Measurements from ENCODE around the gene NFKB1. TPM values are rescaled to one million over a fixed set of nuclear protein-coding genes. Genes with fewer than 3 reads are reported as not detected.

The NFKB1 gene
- polyA plus RNA-seq, 1 donor (not counting 4 experiments of a cell fraction or from before 2014, with no cell fraction given) = 21.8 TPM

- dilution Hi-C loops (cut with MboI; ENCODE audit: extremely low pct_ligation_motif_present, low sequenced_read_pairs) = no loop called here
- no peak for FAIRE-seq
These were observed 45.5 kb downstream of the NFKB1 start for GRCh38 chr4:102546635-102547034.

GRCh38 chr4:102547973-102548372 is 46.8 kb downstream of the NFKB1 start:
- Histone ChIP-seq H3K79me2 (ENCODE audit: control insufficient read depth, insufficient read depth, low read length) (peaks cover 10% of the 10 kb centered on the region), H2AFZ (ENCODE audit: control insufficient read depth, low read length) (no peak overlapping the region), H3K4me3 (ENCODE audit: control insufficient read depth in 2 of 3, extremely low read depth in 1 of 3, insufficient read depth in 2 of 3, low read depth in 1 of 3, low read length in 3 of 3) (no peak overlapping the region), H4K20me1 (ENCODE audit: control insufficient read depth, extremely low read depth, insufficient read depth, low read length) (no peaks in the 10 kb centered on the region), H3K4me1 (ENCODE audit: control insufficient read depth, extremely low read depth, insufficient read depth, low read length) (peaks cover 15% of the 10 kb centered on the region), H3K4me2 (ENCODE audit: control insufficient read depth, extremely low read depth, insufficient read depth, low read depth, low read length) (no peak overlapping the region), H3K36me3 (ENCODE audit: control insufficient read depth in 2 of 2, extremely low read depth in 1 of 2, insufficient read depth in 2 of 2, low read length in 2 of 2) (peaks cover 3 to 5% of the 10 kb centered on the region in 2 experiments), H3K9ac (ENCODE audit: control insufficient read depth, extremely low read depth, insufficient read depth, low read length) (no peak overlapping the region), H3K9me1 (ENCODE audit: control insufficient read depth, extremely low read depth, insufficient read depth, low read length) (no peaks in the 10 kb centered on the region), H3K9me3 (ENCODE audit: control insufficient read depth, low read depth, low read length) (no peaks in the 10 kb centered on the region), H3K27me3 (ENCODE audit: control insufficient read depth, extremely low read depth, insufficient read depth, low read length) (no peaks in the 10 kb centered on the region), H3K27ac (ENCODE audit: control insufficient read depth, insufficient read depth, low read length) (no peak overlapping the region)
- FAIRE-seq (no peak), DNase-seq (ENCODE audit: low read depth, low spot score) (no peak)
- dilution Hi-C loops (cut with MboI; ENCODE audit: extremely low pct_ligation_motif_present, low sequenced_read_pairs) = no loop called here
- TF ChIP-seq EZH2 (IDR thresholded peaks at IDR 0.05; ENCODE audit: low read length) = no peak
- no peak for TF ChIP-seq CTCF (optimal IDR thresholded peaks at IDR 0.05 in 1 of 3, IDR thresholded peaks at IDR 0.05 in 1 of 3, conservative IDR thresholded peaks at IDR 0.05 in 1 of 3; ENCODE audit: extremely low read depth in 1 of 3, insufficient read depth in 2 of 3, low read length in 3 of 3)

More at GRCh38 chr4:102546635-102547034, 45.5 kb downstream of the NFKB1 start:
- H3K36me3 ChIP-seq (ENCODE audit: control insufficient read depth in 2 of 2, extremely low read depth in 1 of 2, insufficient read depth in 2 of 2, low read length in 2 of 2) = peaks cover 3 to 5% of the 10 kb centered on the region in 2 experiments
- no peak overlapping the region for H3K9ac ChIP-seq (ENCODE audit: control insufficient read depth, extremely low read depth, insufficient read depth, low read length)
- TF ChIP-seq CTCF (optimal IDR thresholded peaks at IDR 0.05 in 1 of 3, IDR thresholded peaks at IDR 0.05 in 1 of 3, conservative IDR thresholded peaks at IDR 0.05 in 1 of 3; ENCODE audit: extremely low read depth in 1 of 3, insufficient read depth in 2 of 3, low read length in 3 of 3) (no peak), EZH2 (IDR thresholded peaks at IDR 0.05; ENCODE audit: low read length) (no peak)
- no peak for DNase-seq (ENCODE audit: low read depth, low spot score)
- H3K9me1 ChIP-seq (ENCODE audit: control insufficient read depth, extremely low read depth, insufficient read depth, low read length) = no peaks in the 10 kb centered on the region
- peaks cover 7% of the 10 kb centered on the region for H3K79me2 ChIP-seq (ENCODE audit: control insufficient read depth, insufficient read depth, low read length)
- no peaks in the 10 kb centered on the region for H3K9me3 ChIP-seq (ENCODE audit: control insufficient read depth, low read depth, low read length)
- H3K27me3 ChIP-seq (ENCODE audit: control insufficient read depth, extremely low read depth, insufficient read depth, low read length) = no peaks in the 10 kb centered on the region
- H2AFZ ChIP-seq (ENCODE audit: control insufficient read depth, low read length) = no peak overlapping the region
- no peak overlapping the region for H3K4me2 ChIP-seq (ENCODE audit: control insufficient read depth, extremely low read depth, insufficient read depth, low read depth, low read length)
- H3K4me3 ChIP-seq (ENCODE audit: control insufficient read depth in 2 of 3, extremely low read depth in 1 of 3, insufficient read depth in 2 of 3, low read depth in 1 of 3, low read length in 3 of 3) = no peak overlapping the region
- no peaks in the 10 kb centered on the region for H4K20me1 ChIP-seq (ENCODE audit: control insufficient read depth, extremely low read depth, insufficient read depth, low read length)
- H3K4me1 ChIP-seq (ENCODE audit: control insufficient read depth, extremely low read depth, insufficient read depth, low read length) = peaks cover 23% of the 10 kb centered on the region
- no peak overlapping the region for H3K27ac ChIP-seq (ENCODE audit: control insufficient read depth, insufficient read depth, low read length)

Data from keratinocyte (primary cell).